Ishikawa (cell line): ENCODE measurements around the gene TMSB15B.

Experiments
- CEBPB ChIP-seq: IDR thresholded peaks from 2 replicates; pipeline ENCODE4 v1.6.1; 2012
- CREB1 ChIP-seq: IDR thresholded peaks from 2 replicates; pipeline ENCODE4 v1.6.1; 2012; ENCODE audit warnings: low read depth
- EGR1 ChIP-seq: IDR thresholded peaks from 2 replicates; pipeline ENCODE4 v1.6.1; 2012
- EP300 ChIP-seq: IDR thresholded peaks from 2 replicates; pipeline ENCODE4 v1.6.1; 2012; ENCODE audit warnings: borderline replicate concordance
- FOXM1 ChIP-seq: IDR thresholded peaks from 2 replicates; pipeline ENCODE4 v1.6.1; 2012; ENCODE audit warnings: low read depth, borderline replicate concordance
- NFIC ChIP-seq: IDR thresholded peaks from 2 replicates; pipeline ENCODE4 v1.6.1; 2012
- RAD21 ChIP-seq: IDR thresholded peaks from 2 replicates; pipeline ENCODE4 v1.6.1; 2012; ENCODE audit warnings: low read depth
- TAF1 ChIP-seq: IDR thresholded peaks from 2 replicates; pipeline ENCODE4 v1.6.1; 2012; ENCODE audit warnings: low read depth, mild to moderate bottlenecking
- TCF12 ChIP-seq: IDR thresholded peaks from 2 replicates; pipeline ENCODE4 v1.6.1; 2012; ENCODE audit warnings: low read depth
- TEAD4 ChIP-seq: IDR thresholded peaks from 2 replicates; pipeline ENCODE4 v1.6.1; 2012
- YY1 ChIP-seq: IDR thresholded peaks from 2 replicates; pipeline ENCODE4 v1.6.1; 2012; ENCODE audit warnings: low read depth
- ZBTB7A ChIP-seq: IDR thresholded peaks from 2 replicates; pipeline ENCODE4 v1.6.1; 2012; ENCODE audit warnings: low read depth
- TF ChIP-seq, protein P1 (sequence below): IDR thresholded peaks from 2 replicates; pipeline ENCODE4 v1.6.1; 2012; ENCODE audit warnings: low read depth, mild to moderate bottlenecking
- TF ChIP-seq, protein P2 (sequence below): IDR thresholded peaks from 2 replicates; pipeline ENCODE4 v1.6.1; 2012
- TF ChIP-seq, protein P3 (sequence below): IDR thresholded peaks from 2 replicates; pipeline ENCODE4 v1.6.1; 2012

The TMSB15B gene

DNA sequence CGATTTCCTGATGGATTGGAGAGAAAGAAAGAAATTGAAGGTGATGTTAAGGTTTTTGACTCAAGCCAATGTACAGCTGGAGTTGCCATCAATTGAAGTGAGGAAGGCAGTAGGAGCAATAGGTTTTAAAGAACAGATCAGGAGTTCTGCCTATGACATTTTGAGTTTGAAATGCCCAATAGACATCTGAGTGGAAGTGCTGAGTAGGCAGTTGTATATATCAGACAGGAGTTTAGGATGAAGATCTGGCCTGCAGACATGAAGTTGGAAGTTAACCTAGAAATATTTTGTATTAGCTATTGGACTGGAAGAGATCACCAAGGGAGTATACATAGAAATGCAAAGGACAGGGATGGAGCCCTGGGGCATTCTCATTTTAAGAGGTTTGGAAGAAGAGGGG, 12.9 kb upstream of the TMSB15B start:
- no peak for TF ChIP-seq TCF12
- TF ChIP-seq YY1: no peak
- TF ChIP-seq CEBPB: no peak
- TF ChIP-seq FOXM1: no peak
- no peak for TF ChIP-seq TEAD4
- TF ChIP-seq, protein P1, sequence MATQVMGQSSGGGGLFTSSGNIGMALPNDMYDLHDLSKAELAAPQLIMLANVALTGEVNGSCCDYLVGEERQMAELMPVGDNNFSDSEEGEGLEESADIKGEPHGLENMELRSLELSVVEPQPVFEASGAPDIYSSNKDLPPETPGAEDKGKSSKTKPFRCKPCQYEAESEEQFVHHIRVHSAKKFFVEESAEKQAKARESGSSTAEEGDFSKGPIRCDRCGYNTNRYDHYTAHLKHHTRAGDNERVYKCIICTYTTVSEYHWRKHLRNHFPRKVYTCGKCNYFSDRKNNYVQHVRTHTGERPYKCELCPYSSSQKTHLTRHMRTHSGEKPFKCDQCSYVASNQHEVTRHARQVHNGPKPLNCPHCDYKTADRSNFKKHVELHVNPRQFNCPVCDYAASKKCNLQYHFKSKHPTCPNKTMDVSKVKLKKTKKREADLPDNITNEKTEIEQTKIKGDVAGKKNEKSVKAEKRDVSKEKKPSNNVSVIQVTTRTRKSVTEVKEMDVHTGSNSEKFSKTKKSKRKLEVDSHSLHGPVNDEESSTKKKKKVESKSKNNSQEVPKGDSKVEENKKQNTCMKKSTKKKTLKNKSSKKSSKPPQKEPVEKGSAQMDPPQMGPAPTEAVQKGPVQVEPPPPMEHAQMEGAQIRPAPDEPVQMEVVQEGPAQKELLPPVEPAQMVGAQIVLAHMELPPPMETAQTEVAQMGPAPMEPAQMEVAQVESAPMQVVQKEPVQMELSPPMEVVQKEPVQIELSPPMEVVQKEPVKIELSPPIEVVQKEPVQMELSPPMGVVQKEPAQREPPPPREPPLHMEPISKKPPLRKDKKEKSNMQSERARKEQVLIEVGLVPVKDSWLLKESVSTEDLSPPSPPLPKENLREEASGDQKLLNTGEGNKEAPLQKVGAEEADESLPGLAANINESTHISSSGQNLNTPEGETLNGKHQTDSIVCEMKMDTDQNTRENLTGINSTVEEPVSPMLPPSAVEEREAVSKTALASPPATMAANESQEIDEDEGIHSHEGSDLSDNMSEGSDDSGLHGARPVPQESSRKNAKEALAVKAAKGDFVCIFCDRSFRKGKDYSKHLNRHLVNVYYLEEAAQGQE: no peak
- TF ChIP-seq, protein P2, sequence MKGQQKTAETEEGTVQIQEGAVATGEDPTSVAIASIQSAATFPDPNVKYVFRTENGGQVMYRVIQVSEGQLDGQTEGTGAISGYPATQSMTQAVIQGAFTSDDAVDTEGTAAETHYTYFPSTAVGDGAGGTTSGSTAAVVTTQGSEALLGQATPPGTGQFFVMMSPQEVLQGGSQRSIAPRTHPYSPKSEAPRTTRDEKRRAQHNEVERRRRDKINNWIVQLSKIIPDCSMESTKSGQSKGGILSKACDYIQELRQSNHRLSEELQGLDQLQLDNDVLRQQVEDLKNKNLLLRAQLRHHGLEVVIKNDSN: no peak
- no peak for TF ChIP-seq NFIC

DNA sequence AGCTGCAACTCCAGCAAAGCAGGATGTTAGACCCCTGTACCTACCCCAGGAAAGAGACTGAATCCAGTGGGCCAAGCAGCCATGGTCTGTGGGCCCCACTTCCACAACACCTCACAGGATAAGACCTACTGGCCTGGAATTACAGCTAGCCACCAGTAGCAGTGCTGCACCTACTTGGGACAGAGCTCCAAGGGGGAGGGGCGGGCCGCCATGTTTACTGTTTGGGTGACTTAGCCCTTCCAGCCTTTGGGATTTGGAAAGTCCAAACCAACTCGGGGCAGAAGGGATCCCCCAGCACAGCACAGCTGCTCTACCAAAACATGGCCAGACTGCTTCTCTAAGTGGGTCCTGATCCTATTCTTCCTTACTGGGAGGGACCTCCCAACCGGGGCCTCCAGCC, 9.1 kb upstream of the TMSB15B start:
- TF ChIP-seq RAD21 (no peak), CREB1 (no peak), EP300 (no peak), TAF1 (no peak), CEBPB (no peak)
- TF ChIP-seq, protein P3, sequence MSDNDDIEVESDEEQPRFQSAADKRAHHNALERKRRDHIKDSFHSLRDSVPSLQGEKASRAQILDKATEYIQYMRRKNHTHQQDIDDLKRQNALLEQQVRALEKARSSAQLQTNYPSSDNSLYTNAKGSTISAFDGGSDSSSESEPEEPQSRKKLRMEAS: no peak
- TF ChIP-seq, protein P1: no peak

DNA sequence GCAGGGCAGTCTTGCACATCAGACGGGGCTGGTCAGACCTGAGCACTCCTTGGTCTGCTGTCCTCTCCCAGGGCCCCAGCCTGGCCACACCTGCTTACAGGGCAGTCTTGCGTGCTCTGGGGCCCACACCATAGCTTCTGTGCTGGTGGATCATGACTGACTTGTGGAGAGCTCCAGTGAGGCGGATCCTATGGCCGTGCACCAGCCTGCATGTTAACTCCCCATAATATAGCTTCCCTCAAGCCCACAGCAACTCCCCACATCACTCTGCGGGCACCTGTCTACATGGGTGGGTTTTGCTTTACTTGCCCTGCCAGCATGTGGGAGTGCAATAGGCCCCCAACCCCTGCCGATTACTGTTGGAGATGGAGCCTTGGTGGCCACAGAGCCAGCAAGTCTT, 8.2 kb upstream of the TMSB15B start:
- TF ChIP-seq, protein P3: no peak
- TF ChIP-seq ZBTB7A (no peak), FOXM1 (no peak), EP300 (no peak), TCF12 (no peak)

DNA sequence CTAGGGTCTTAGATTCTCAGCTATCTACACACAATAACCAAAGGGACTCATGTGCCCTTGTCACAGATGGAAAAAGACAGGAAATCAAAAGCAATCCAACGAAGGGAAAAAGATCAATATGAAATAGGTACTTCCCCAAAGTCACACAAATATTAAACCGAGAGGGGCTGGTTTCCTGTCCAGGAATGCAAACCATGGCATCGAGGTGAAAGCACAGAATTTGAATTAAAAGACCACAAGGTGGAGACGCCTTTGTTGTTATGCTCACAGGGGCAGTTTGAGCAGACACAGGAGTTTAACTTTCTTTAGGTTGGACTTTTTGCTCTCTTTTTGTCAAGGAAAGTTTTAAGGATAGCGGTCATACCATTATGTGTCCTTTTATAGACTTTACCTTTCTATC, 36.8 kb downstream of the TMSB15B start:
- TF ChIP-seq ZBTB7A (no peak), CREB1 (no peak), EP300 (no peak), TCF12 (no peak), TEAD4 (no peak), TAF1 (no peak), CEBPB (no peak), NFIC (no peak), FOXM1 (no peak), RAD21 (no peak), EGR1 (no peak)
- TF ChIP-seq, protein P2: no peak
- TF ChIP-seq, protein P1: no peak
- TF ChIP-seq, protein P3: no peak

DNA sequence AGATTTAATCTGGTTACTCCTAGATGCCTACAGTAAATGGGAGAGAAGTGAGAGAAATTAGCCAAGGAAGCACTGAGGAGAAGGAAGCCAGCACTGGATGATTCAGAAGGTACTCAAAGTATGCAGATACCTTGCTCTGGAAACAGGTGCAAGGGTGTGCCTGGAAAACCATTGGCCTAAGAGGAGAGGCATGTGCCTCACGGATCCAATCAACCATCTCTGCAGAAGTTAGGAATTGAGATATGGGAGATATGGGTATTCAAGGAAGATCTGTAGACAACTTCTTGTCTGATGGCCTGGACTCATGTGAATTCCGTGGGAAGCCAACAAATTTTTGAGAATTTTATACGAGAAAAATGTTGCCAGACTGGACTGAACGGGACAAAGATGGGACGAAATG, 46.4 kb downstream of the TMSB15B start:
- no peak for TF ChIP-seq TEAD4
- TF ChIP-seq FOXM1: no peak
- TF ChIP-seq RAD21: no peak
- no peak for TF ChIP-seq CEBPB
- TF ChIP-seq, protein P1: no peak
- TF ChIP-seq, protein P3: no peak
- TF ChIP-seq CREB1: no peak
- TF ChIP-seq ZBTB7A: no peak
